GM19463 (cell line): ENCODE results near the gene LAMA2.
"Not testable (repeated sequence)": the region's sequence is repeated elsewhere in the genome, so short reads cannot be mapped to it uniquely, and the experiment has no call there.

Source experiments
- ATAC-seq: cut with Tn5 transposase; IDR thresholded peaks from one replicate; pipeline ENCODE4 v1.9.1; 2021; ENCODE audit warnings: mild to moderate bottlenecking, moderate library complexity; ENCODE audit not compliant: unreplicated experiment

The LAMA2 gene

GRCh38 chr6:129073691-129074395, 190.9 kb downstream of the LAMA2 start:
- ATAC-seq = no peak

- no peak for ATAC-seq
Observed at GRCh38 chr6:129084406-129084805, 201.5 kb downstream of the LAMA2 start.

- not testable (repeated sequence) for ATAC-seq
Observed at GRCh38 chr6:129088481-129088880, 205.5 kb downstream of the LAMA2 start.

- no peak for ATAC-seq
Observed at GRCh38 chr6:129089357-129089756, 206.4 kb downstream of the LAMA2 start.

GRCh38 chr6:129094147-129094546, 211.2 kb downstream of the LAMA2 start:
- ATAC-seq = no peak

- no peak for ATAC-seq
Observed at GRCh38 chr6:129096651-129097290, 213.8 kb downstream of the LAMA2 start.

GRCh38 chr6:129098061-129098553, 215.2 kb downstream of the LAMA2 start:
- no peak for ATAC-seq

- ATAC-seq = no peak
Observed at GRCh38 chr6:129099696-129100095, 216.8 kb downstream of the LAMA2 start.

GRCh38 chr6:129100164-129100563, 217.2 kb downstream of the LAMA2 start:
- no peak for ATAC-seq

- no peak for ATAC-seq
Observed at GRCh38 chr6:129102741-129103140, 219.8 kb downstream of the LAMA2 start.

GRCh38 chr6:129104131-129104530, 221.2 kb downstream of the LAMA2 start:
- ATAC-seq = no peak

- ATAC-seq = no peak
Observed at GRCh38 chr6:129104560-129104959, 221.6 kb downstream of the LAMA2 start.

- no peak for ATAC-seq
Observed at GRCh38 chr6:129105035-129105434, 222.1 kb downstream of the LAMA2 start.

GRCh38 chr6:129105793-129106192, 222.9 kb downstream of the LAMA2 start:
- ATAC-seq = no peak

- ATAC-seq = no peak
Observed at GRCh38 chr6:129108337-129108736, 225.4 kb downstream of the LAMA2 start.

GRCh38 chr6:129110690-129111343, 227.9 kb downstream of the LAMA2 start:
- no peak for ATAC-seq

- ATAC-seq = no peak
Observed at GRCh38 chr6:129111346-129111745, 228.4 kb downstream of the LAMA2 start.

GRCh38 chr6:129111853-129112252, 228.9 kb downstream of the LAMA2 start:
- ATAC-seq = no peak

- ATAC-seq = no peak
Observed at GRCh38 chr6:129112591-129112990, 229.7 kb downstream of the LAMA2 start.

GRCh38 chr6:129113637-129114036, 230.7 kb downstream of the LAMA2 start:
- no peak for ATAC-seq

- ATAC-seq = no peak
Observed at GRCh38 chr6:129114636-129115391, 231.9 kb downstream of the LAMA2 start.
